H1 (cell line): ENCODE data around the gene NRBF2. TPM values are rescaled to one million over a fixed set of nuclear protein-coding genes. Genes with fewer than 3 reads are reported as not detected.

Source experiments
- CTCF ChIA-PET: fragments of 300-600 bp; sonication (Branson Sonifier 250); formaldehyde crosslinking; loops from one replicate; lab custom pipeline; 2021; ENCODE audit not compliant: partially characterized antibody; lab: Charles Lee
- POLR2A ChIA-PET: fragments of 300-600 bp; sonication (Branson Sonifier 250); formaldehyde crosslinking; loops from one replicate; lab custom pipeline; 2021; ENCODE audit warnings: inconsistent platforms; ENCODE audit not compliant: partially characterized antibody; lab: Charles Lee
- DNase-seq, 2 experiments: peaks; one replicate each; pipeline versions ENCODE4 v3.0.0 to v3.0.0-alpha.2; 2010 to 2022; ENCODE audit warnings: low spot score in 2 of 2, low read depth in 1 of 2, mixed read lengths in 1 of 2
- FAIRE-seq: peaks from 2 replicates; lab custom pipeline; 2011; peaks lifted over from hg19 to GRCh38; lab: Jason Lieb, UNC
- H2AFZ ChIP-seq: 2 replicates; pipeline ENCODE4 v1.8.1; 2012; ENCODE audit warnings: low read length, inconsistent platforms
- H2AK5ac ChIP-seq: 2 replicates; pipeline ENCODE4 v1.6.1; 2013; ENCODE audit warnings: low read depth, low read length
- H2BK120ac ChIP-seq: replicated peaks from 2 replicates; pipeline ENCODE3; 2013; ENCODE audit warnings: low read depth, low read length, inconsistent platforms
- H2BK12ac ChIP-seq: 2 replicates; pipeline ENCODE4 v1.6.1; 2013; ENCODE audit warnings: low read depth, low read length
- H2BK15ac ChIP-seq: 2 replicates; pipeline ENCODE4 v1.6.1; 2013; ENCODE audit warnings: low read length
- H2BK20ac ChIP-seq: 2 replicates; pipeline ENCODE4 v1.6.1; 2013; ENCODE audit warnings: low read length
- H2BK5ac ChIP-seq: 2 replicates; pipeline ENCODE4 v1.6.1; 2013; ENCODE audit warnings: low read depth, low read length
- H3K14ac ChIP-seq: 2 replicates; pipeline ENCODE4 v1.6.1; 2013; ENCODE audit warnings: inconsistent platforms; ENCODE audit not compliant: insufficient read length
- H3K18ac ChIP-seq: 2 replicates; pipeline ENCODE4 v1.6.1; 2013; ENCODE audit warnings: low read length; ENCODE audit errors: extremely low read depth
- H3K23ac ChIP-seq: 2 replicates; pipeline ENCODE4 v1.6.1; 2013; ENCODE audit warnings: inconsistent platforms; ENCODE audit not compliant: insufficient read length
- H3K23me2 ChIP-seq: 2 replicates; pipeline ENCODE4 v1.6.1; 2013; ENCODE audit warnings: low read depth, low read length
- H3K27ac ChIP-seq: 2 replicates; pipeline ENCODE4 v1.6.1; 2011; ENCODE audit warnings: low read depth, low read length, inconsistent platforms
- H3K27me3 ChIP-seq, 4 experiments: replicated peaks in 1 of 4; 1 replicate in 1 of 4; 2 replicates in 3 of 4; pipeline versions ENCODE4 v1.6.1 to v1.8.1; 2011 to 2013; ENCODE audit warnings: low read length in 3 of 4, mild to moderate bottlenecking in 3 of 4, inconsistent platforms in 2 of 4, mixed read lengths in 2 of 4, moderate library complexity in 1 of 4; ENCODE audit not compliant: control insufficient read depth in 3 of 4, insufficient read depth in 3 of 4; ENCODE audit errors: extremely low read depth in 1 of 4
- H3K36me3 ChIP-seq, 4 experiments: 2 replicates each; pipeline versions ENCODE4 v1.6.1 to v1.8.1; 2011 to 2013; ENCODE audit warnings: mild to moderate bottlenecking in 4 of 4, low read length in 3 of 4, moderate library complexity in 2 of 4, control low read depth in 1 of 4, inconsistent platforms in 1 of 4; ENCODE audit not compliant: insufficient read depth in 4 of 4, control insufficient read depth in 2 of 4
- H3K4ac ChIP-seq: replicated peaks from 2 replicates; pipeline ENCODE3; 2013; ENCODE audit warnings: low read length, low read depth, mixed read lengths, inconsistent platforms; ENCODE audit not compliant: insufficient read length
- H3K4me1 ChIP-seq, 4 experiments: replicated peaks in 1 of 4; 1 replicate in 1 of 4; 2 replicates in 3 of 4; pipeline versions ENCODE4 v1.6.1 to v1.8.1; 2011 to 2013; ENCODE audit warnings: low read length in 3 of 4, inconsistent platforms in 2 of 4, mixed read lengths in 1 of 4; ENCODE audit not compliant: insufficient read depth in 4 of 4, control insufficient read depth in 3 of 4
- H3K4me2 ChIP-seq, 2 experiments: 2 replicates each; pipeline versions ENCODE4 v1.6.1 to v1.8.1; 2011 to 2013; ENCODE audit warnings: low read depth in 2 of 2, low read length in 2 of 2, control low read depth in 1 of 2, inconsistent platforms in 1 of 2, mild to moderate bottlenecking in 1 of 2; ENCODE audit not compliant: insufficient read depth in 1 of 2
- H3K4me3 ChIP-seq, 4 experiments: fragments of 200-600, 300-600 bp in 1 of 4; sonication (generic), shearing (Covaris generic), sonication (Bioruptor Twin) in 1 of 4; 2 replicates each; pipeline versions ENCODE4 v1.5.1 to v1.8.1; 2011 to 2016; ENCODE audit warnings: low read length in 4 of 4, low read depth in 3 of 4, control low read depth in 2 of 4, inconsistent platforms in 2 of 4, mild to moderate bottlenecking in 2 of 4, mixed read lengths in 1 of 4, moderate library complexity in 1 of 4; ENCODE audit not compliant: insufficient read depth in 2 of 4; ENCODE audit errors: extremely low read depth in 1 of 4
- H3K56ac ChIP-seq: replicated peaks from 2 replicates; pipeline ENCODE3; 2013; ENCODE audit warnings: low read depth, mild to moderate bottlenecking, mixed read lengths, low read length, inconsistent platforms; ENCODE audit not compliant: insufficient read length
- H3K79me1 ChIP-seq: 2 replicates; pipeline ENCODE4 v1.6.1; 2013; ENCODE audit warnings: low read depth, low read length, control low read depth
- H3K79me2 ChIP-seq, 2 experiments: 2 replicates each; pipeline versions ENCODE4 v1.6.1 to v1.8.1; 2012 to 2013; ENCODE audit warnings: low read length in 2 of 2, mild to moderate bottlenecking in 2 of 2, inconsistent platforms in 1 of 2; ENCODE audit not compliant: insufficient read depth in 2 of 2, control insufficient read depth in 1 of 2
- H3K9ac ChIP-seq, 4 experiments: replicated peaks in 1 of 4; 1 replicate in 1 of 4; 2 replicates in 3 of 4; pipeline versions ENCODE4 v1.6.1 to v1.8.1; 2011 to 2013; ENCODE audit warnings: low read depth in 3 of 4, low read length in 3 of 4, control low read depth in 2 of 4, mild to moderate bottlenecking in 2 of 4, moderate library complexity in 2 of 4, inconsistent platforms in 1 of 4; ENCODE audit errors: extremely low read depth in 1 of 4
- H3K9me3 ChIP-seq, 2 experiments: 2 replicates each; pipeline versions ENCODE4 v1.6.1 to v1.8.1; 2012 to 2013; ENCODE audit warnings: mild to moderate bottlenecking in 2 of 2, moderate library complexity in 2 of 2, control low read depth in 1 of 2, inconsistent platforms in 1 of 2, low read depth in 1 of 2, low read length in 1 of 2, mixed read lengths in 1 of 2; ENCODE audit not compliant: insufficient read depth in 2 of 2
- H4K20me1 ChIP-seq, 2 experiments: replicated peaks in 1 of 2; 2 replicates each; pipeline versions ENCODE3 to v1.8.1; 2011 to 2013; ENCODE audit warnings: inconsistent platforms in 2 of 2, low read length in 2 of 2, mild to moderate bottlenecking in 1 of 2; ENCODE audit not compliant: insufficient read depth in 2 of 2, control insufficient read depth in 1 of 2
- H4K5ac ChIP-seq: 2 replicates; pipeline ENCODE4 v1.6.1; 2013; ENCODE audit warnings: low read length, low read depth, mixed read lengths, inconsistent platforms; ENCODE audit not compliant: insufficient read length
- H4K8ac ChIP-seq: 2 replicates; pipeline ENCODE4 v1.8.0; 2013; ENCODE audit warnings: mild to moderate bottlenecking, moderate library complexity, low read length, inconsistent platforms; ENCODE audit not compliant: insufficient read depth; ENCODE audit errors: extremely low read depth
- H4K91ac ChIP-seq: replicated peaks from 2 replicates; pipeline ENCODE3; 2013; ENCODE audit warnings: low read length, mixed read lengths, inconsistent platforms; ENCODE audit not compliant: insufficient read length
- CREB1 ChIP-seq: IDR thresholded peaks from 2 replicates; pipeline ENCODE4 v1.6.1; 2012; ENCODE audit warnings: inconsistent platforms
- GABPA ChIP-seq: IDR thresholded peaks from 2 replicates; pipeline ENCODE4 v1.6.1; 2011; ENCODE audit warnings: mild to moderate bottlenecking, low read length, moderate library complexity, borderline replicate concordance; ENCODE audit not compliant: insufficient read depth
- JUN ChIP-seq: IDR thresholded peaks from 2 replicates; pipeline ENCODE4 v1.6.1; 2011; ENCODE audit warnings: low read depth, mild to moderate bottlenecking, improper control_type of control experiment, low read length
- KDM1A ChIP-seq: fragments of 200-600, 300-600 bp; sonication (generic); IDR thresholded peaks from 2 replicates; pipeline ENCODE4 v1.7.1; 2016; ENCODE audit warnings: mild to moderate bottlenecking, low read length, borderline replicate concordance
- NANOG ChIP-seq: IDR thresholded peaks from 2 replicates; pipeline ENCODE4 v1.6.1; 2011; ENCODE audit warnings: low read length, low read depth, mild to moderate bottlenecking, inconsistent platforms; ENCODE audit not compliant: insufficient read depth, poor library complexity, severe bottlenecking
- TAF7 ChIP-seq: optimal IDR thresholded peaks from 2 replicates; pipeline ENCODE3; 2011; ENCODE audit warnings: low read depth, mild to moderate bottlenecking, inconsistent platforms, low read length, moderate library complexity, borderline replicate concordance
- WGBS, 2 experiments: shearing (Covaris generic) in 1 of 2; methylation state at CpG; one replicate each; pipeline versions ENCODE4 v1.1.6 to v1.1.7; 2013 to 2015; ENCODE audit warnings: low lambda C conversion rate in 2 of 2, mixed read lengths in 2 of 2, inconsistent platforms in 1 of 2, low coverage in 1 of 2, missing lambda C conversion rate in 1 of 2; ENCODE audit not compliant: insufficient replicate concordance in 2 of 2, insufficient coverage in 1 of 2, insufficient read length in 1 of 2; ENCODE audit errors: extremely low coverage in 1 of 2, missing lambda C conversion rate in 1 of 2; 5-methylcytosine and 5-hydroxymethylcytosine counted together
- polyA plus RNA-seq, 7 experiments: library from polyadenylated mRNA; depleted of rRNA in 3 of 7; stranded (reverse) in 5 of 7; unstranded in 2 of 7; fragments of >200 nt in 5 of 7; fragments of 200-250 nt in 2 of 7; gene quantifications; 1 replicate in 5 of 7; 2 replicates in 1 of 7; 4 replicates in 1 of 7; pipeline versions ENCODE4 v1.2.1 to v1.2.3, GENCODE V29; 2011 to 2013; ENCODE audit warnings: missing spikeins in 2 of 7, mixed read lengths in 2 of 7
- total RNA-seq: library from RNA; stranded (reverse); fragmentation: NEBNext Ultra II Directional; extraction: Animal tissue kit (Norgen Biotek cat#: 25700); gene quantifications from 2 replicates; pipeline ENCODE4 v1.2.1, GENCODE V29; 2021
- TF ChIP-seq, protein P1 (sequence below): IDR thresholded peaks from 2 replicates; pipeline ENCODE4 v1.6.1; 2012; ENCODE audit warnings: inconsistent platforms
- TF ChIP-seq, protein P2 (sequence below): IDR thresholded peaks from 2 replicates; pipeline ENCODE4 v1.6.1; 2011; ENCODE audit warnings: low read depth, mild to moderate bottlenecking, low read length; ENCODE audit not compliant: insufficient read depth

Gene NRBF2
- total and polyA plus RNA-seq, 2 of the 8 experiments (the other 6 are each of a cell fraction or from before 2014, with no cell fraction given) = 11.0 to 29.9 TPM

DNA sequence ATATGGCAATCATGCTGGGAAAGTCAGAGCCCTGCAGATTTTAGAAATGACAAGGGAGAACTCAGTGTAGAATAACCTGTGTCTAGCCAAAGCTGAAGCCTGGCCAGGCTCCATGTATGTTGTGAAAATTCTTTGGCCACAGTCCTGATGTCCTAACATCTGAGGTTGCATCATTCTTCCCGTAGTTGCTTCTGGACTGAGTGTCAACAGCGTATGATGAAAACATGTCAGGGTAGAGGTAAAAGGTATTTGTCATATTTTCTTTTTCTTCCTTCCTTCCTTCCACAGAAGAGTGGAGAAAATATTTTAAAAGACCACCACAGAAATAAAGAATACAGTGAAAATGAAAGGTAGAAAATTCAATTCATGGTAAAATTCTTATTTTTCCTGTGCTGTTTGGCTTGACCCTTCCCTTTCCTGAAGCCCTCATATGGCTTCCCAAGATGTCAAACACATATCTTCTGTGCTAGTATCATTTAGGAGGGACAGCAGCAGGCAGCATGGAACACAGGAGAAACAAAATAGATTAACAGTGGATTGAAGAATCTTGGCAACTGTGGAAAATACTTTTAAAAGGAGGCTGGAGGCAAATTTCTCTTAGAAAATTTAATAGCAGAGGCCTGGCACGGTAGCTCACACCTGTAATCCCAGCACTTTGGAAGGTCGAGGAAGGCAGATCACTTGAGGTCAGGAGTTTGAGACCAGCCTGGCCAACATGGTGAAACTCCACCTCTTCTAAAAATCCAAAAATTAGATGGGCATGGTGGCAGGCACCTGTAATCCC lies 18.9 kb upstream of the NRBF2 start:
- DNase-seq = no peak
- Histone ChIP-seq H3K36me3 (no peaks in the 10 kb centered on the region), H2BK15ac (no peak overlapping the region), H3K4ac (no peak overlapping the region), H3K27ac (no peak overlapping the region), H3K14ac (no peak overlapping the region), H3K79me2 (no peaks in the 10 kb centered on the region), H3K4me3 (no peak overlapping the region), H4K8ac (no peak overlapping the region), H3K56ac (no peak overlapping the region), H3K9ac (no peak overlapping the region), H2AFZ (no peak overlapping the region), H3K79me1 (no peaks in the 10 kb centered on the region), H4K5ac (no peak overlapping the region), H3K9me3 (no peaks in the 10 kb centered on the region), H2BK5ac (no peak overlapping the region), H2BK12ac (no peak overlapping the region), H3K23me2 (no peaks in the 10 kb centered on the region), H3K27me3 (no peaks in the 10 kb centered on the region), H2BK120ac (no peak overlapping the region), H4K20me1 (no peaks in the 10 kb centered on the region), H4K91ac (no peak overlapping the region), H2BK20ac (no peak overlapping the region), H3K23ac (no peak overlapping the region), H3K4me2 (no peak overlapping the region), H3K4me1 (no peaks in the 10 kb centered on the region; a peak in 1 of 7 replicates), H2AK5ac (no peak overlapping the region), H3K18ac (no peak overlapping the region)
- TF ChIP-seq GABPA (no peak), NANOG (no peak), JUN (no peak), KDM1A (no peak), CREB1 (no peak), TAF7 (no peak)
- TF ChIP-seq, protein P1, sequence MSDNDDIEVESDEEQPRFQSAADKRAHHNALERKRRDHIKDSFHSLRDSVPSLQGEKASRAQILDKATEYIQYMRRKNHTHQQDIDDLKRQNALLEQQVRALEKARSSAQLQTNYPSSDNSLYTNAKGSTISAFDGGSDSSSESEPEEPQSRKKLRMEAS = no peak
- TF ChIP-seq, protein P2, sequence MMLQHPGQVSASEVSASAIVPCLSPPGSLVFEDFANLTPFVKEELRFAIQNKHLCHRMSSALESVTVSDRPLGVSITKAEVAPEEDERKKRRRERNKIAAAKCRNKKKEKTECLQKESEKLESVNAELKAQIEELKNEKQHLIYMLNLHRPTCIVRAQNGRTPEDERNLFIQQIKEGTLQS = no peak
- ChIA-PET CTCF (no interaction called here), POLR2A (no interaction called here)
- 95% methylated on average over 4 of the region's 4 CpGs; no CpG with 5 or more reads in 1 of the 2 experiments for WGBS, 2 experiments
- no peak for FAIRE-seq
